GM21737 (cell line): ENCODE results near the gene MYO1E.

Source experiments
- ATAC-seq: cut with Tn5 transposase; IDR thresholded peaks from one replicate; pipeline ENCODE4 v1.9.1; 2021; ENCODE audit warnings: mild to moderate bottlenecking, moderate library complexity; ENCODE audit not compliant: unreplicated experiment

Gene MYO1E

GRCh38 chr15:59237924-59238331, 134.7 kb downstream of the MYO1E start:
- peak; percentile 47 for ATAC-seq

- ATAC-seq = peak; percentile 64
Measured at GRCh38 chr15:59237119-59237855, 135.4 kb downstream of the MYO1E start.

- no peak for ATAC-seq
Measured at GRCh38 chr15:59236394-59236793, 136.3 kb downstream of the MYO1E start.

GRCh38 chr15:59232476-59232875, 140.2 kb downstream of the MYO1E start:
- no peak for ATAC-seq

- ATAC-seq = no peak
Measured at GRCh38 chr15:59230531-59231055, 142.1 kb downstream of the MYO1E start.

- ATAC-seq = no peak
Measured at GRCh38 chr15:59229453-59229852, 143.2 kb downstream of the MYO1E start.

GRCh38 chr15:59229015-59229414, 143.7 kb downstream of the MYO1E start:
- no peak for ATAC-seq

GRCh38 chr15:59227021-59227420, 145.7 kb downstream of the MYO1E start:
- no peak for ATAC-seq

GRCh38 chr15:59224474-59224873, 148.2 kb downstream of the MYO1E start:
- ATAC-seq = no peak

GRCh38 chr15:59223736-59224135, 148.9 kb downstream of the MYO1E start:
- ATAC-seq = no peak

GRCh38 chr15:59222906-59223550, 149.6 kb downstream of the MYO1E start:
- no peak for ATAC-seq

GRCh38 chr15:59221511-59222505, 150.9 kb downstream of the MYO1E start:
- ATAC-seq = no peak

GRCh38 chr15:59218710-59219109, 154.0 kb downstream of the MYO1E start:
- ATAC-seq = no peak

- ATAC-seq = no peak
Measured at GRCh38 chr15:59217876-59218498, 154.7 kb downstream of the MYO1E start.

GRCh38 chr15:59216911-59217310, 155.8 kb downstream of the MYO1E start:
- ATAC-seq = no peak

GRCh38 chr15:59210186-59210585, 162.5 kb downstream of the MYO1E start:
- ATAC-seq = no peak

GRCh38 chr15:59208613-59209249, 163.9 kb downstream of the MYO1E start:
- ATAC-seq = no peak

- ATAC-seq = no peak
Measured at GRCh38 chr15:59206623-59207183, 166.0 kb downstream of the MYO1E start, which contains the start of gene LDHAL6B. TSS of gene LDHAL6B (plus strand) at chr15:59206843. CDS start at chr15:59206941, 98 bp downstream.

- ATAC-seq = no peak
Measured at GRCh38 chr15:59205839-59206622, 166.6 kb downstream of the MYO1E start.
